ENCODE data around the gene CAP1. TPM values are rescaled to one million over a fixed set of nuclear protein-coding genes. Genes with fewer than 3 reads are reported as not detected.

Gene CAP1
- total and polyA plus RNA-seq, 9 of the 15 experiments (the other 6 are each of a cell fraction or from before 2014, with no cell fraction given): 230 to 658 (median 281) TPM

DNA sequence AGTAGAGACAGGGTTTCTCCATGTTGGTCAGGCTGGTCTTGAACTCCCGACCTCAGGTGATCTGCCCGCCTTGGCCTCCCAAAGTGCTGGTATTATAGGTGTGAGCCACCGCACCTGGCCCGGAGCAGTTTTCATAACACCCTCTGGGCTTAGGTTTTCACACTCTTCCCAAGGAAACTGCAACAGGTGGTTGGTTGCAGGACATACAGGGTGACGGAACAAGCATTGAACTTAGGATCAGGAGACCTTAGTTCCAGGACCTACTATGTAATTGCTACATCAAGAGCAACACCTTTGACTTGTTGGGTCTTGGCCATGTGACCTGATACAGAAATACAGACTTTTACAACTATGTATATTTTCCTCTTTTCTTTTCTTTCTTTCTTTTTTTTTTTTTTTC, 47.6 kb upstream of the CAP1 start (continued):
- TF ChIP-seq CHD7 (IDR thresholded peaks at IDR 0.05; ENCODE audit: low read depth, low read length) (no peak), ZNF324 (CRISPR knock-in tag; IDR thresholded peaks at IDR 0.05) (no peak), ZNF79 (CRISPR knock-in tag; IDR thresholded peaks at IDR 0.05; ENCODE audit: low read depth) (no peak), CCNT2 (IDR thresholded peaks at IDR 0.05; ENCODE audit: borderline replicate concordance, extremely low read depth, insufficient read length, low read depth, low read length) (no peak), RBM25 (IDR thresholded peaks at IDR 0.05; ENCODE audit: low read depth, low read length, severe bottlenecking) (no peak)
